ENCODE data around the gene ARAF.

- TF ChIP-seq, protein P1, sequence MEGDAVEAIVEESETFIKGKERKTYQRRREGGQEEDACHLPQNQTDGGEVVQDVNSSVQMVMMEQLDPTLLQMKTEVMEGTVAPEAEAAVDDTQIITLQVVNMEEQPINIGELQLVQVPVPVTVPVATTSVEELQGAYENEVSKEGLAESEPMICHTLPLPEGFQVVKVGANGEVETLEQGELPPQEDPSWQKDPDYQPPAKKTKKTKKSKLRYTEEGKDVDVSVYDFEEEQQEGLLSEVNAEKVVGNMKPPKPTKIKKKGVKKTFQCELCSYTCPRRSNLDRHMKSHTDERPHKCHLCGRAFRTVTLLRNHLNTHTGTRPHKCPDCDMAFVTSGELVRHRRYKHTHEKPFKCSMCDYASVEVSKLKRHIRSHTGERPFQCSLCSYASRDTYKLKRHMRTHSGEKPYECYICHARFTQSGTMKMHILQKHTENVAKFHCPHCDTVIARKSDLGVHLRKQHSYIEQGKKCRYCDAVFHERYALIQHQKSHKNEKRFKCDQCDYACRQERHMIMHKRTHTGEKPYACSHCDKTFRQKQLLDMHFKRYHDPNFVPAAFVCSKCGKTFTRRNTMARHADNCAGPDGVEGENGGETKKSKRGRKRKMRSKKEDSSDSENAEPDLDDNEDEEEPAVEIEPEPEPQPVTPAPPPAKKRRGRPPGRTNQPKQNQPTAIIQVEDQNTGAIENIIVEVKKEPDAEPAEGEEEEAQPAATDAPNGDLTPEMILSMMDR (IDR thresholded peaks at IDR 0.05 in 8 of 11, conservative IDR thresholded peaks at IDR 0.05 in 3 of 11): no peak
- TF ChIP-seq POLR2A (IDR thresholded peaks at IDR 0.05): no peak
- TF ChIP-seq POLR2AphosphoS5 (IDR thresholded peaks at IDR 0.05): no peak
These were observed 3.6 kb downstream of the ARAF start for GRCh38 chrX:47564438-47565085.

Data from spleen (tissue), 7 donors.